Activated CD8-positive, alpha-beta T cell treated with anti-CD3 and anti-CD28 coated beads, Interleukin-2, amount 10 ng/mL, durations not matched to agents 7 days and 5 days (primary cell): ENCODE measurements around the gene FBXO34. TPM values are rescaled to one million over a fixed set of nuclear protein-coding genes. Genes with fewer than 3 reads are reported as not detected.

Source experiments
- ATAC-seq: fragments of 150-1000 bp; cut with Tn5 transposase; one replicate; pipeline ENCODE4 v1.10.0; 2021; ENCODE audit warnings: moderate library complexity
- CTCF ChIA-PET: fragments of 350-600 bp; sonication (Branson Sonifier 250); formaldehyde crosslinking; loops from one replicate; lab custom pipeline; 2021; ENCODE audit warnings: antibody characterized with exemption; lab: Charles Lee
- POLR2A ChIA-PET: fragments of 350-600 bp; sonication (Branson Sonifier 250); formaldehyde crosslinking; loops from one replicate; lab custom pipeline; 2021; ENCODE audit warnings: antibody characterized with exemption; lab: Charles Lee
- DNase-seq: peaks from one replicate; pipeline ENCODE4 v3.0.0-alpha.2; 2020
- H3K27ac Mint-ChIP-seq: one replicate; pipeline ENCODE4 v1.8.0; 2021; ENCODE audit warnings: mild to moderate bottlenecking, mixed read lengths
- H3K27me3 Mint-ChIP-seq: one replicate; pipeline ENCODE4 v1.8.0; 2021; ENCODE audit warnings: low read depth, mixed read lengths
- H3K36me3 Mint-ChIP-seq: one replicate; pipeline ENCODE4 v1.8.0; 2021; ENCODE audit warnings: low read depth, mixed read lengths
- H3K4me1 Mint-ChIP-seq: one replicate; pipeline ENCODE4 v1.8.0; 2021; ENCODE audit warnings: low read depth, mixed read lengths
- H3K4me3 Mint-ChIP-seq: one replicate; pipeline ENCODE4 v1.8.0; 2021; ENCODE audit warnings: mild to moderate bottlenecking, mixed read lengths
- H3K9me3 Mint-ChIP-seq: one replicate; pipeline ENCODE4 v1.8.0; 2022; ENCODE audit warnings: mixed read lengths; ENCODE audit not compliant: insufficient read depth
- total RNA-seq, 2 experiments: library from RNA; stranded (reverse); gene quantifications; one replicate each; pipeline ENCODE4 v1.2.3, GENCODE V29; 2021

FBXO34 gene
- total RNA-seq, 2 experiments from 2014 or later = 17.4 to 18.3 TPM

GRCh38 chr14:55245657-55246268 is 25.5 kb upstream of the FBXO34 start:
- ChIA-PET CTCF (interaction anchor here (0.6 to 3.2 kb wide), 32 partner anchors 9 to 189 kb away, joined by 3 to 22 read pairs (median 4); no protein-coding TSS in a partner anchor), POLR2A (interaction anchor here (0.6 kb wide), 1 partner anchor 275 kb away, joined by 3 read pairs; no protein-coding TSS in a partner anchor)
- H3K4me1 Mint-ChIP-seq = no peaks in the 10 kb centered on the region
- H3K27me3 Mint-ChIP-seq = peaks cover 29% of the 10 kb centered on the region
- no peak overlapping the region for H3K27ac Mint-ChIP-seq
- no peaks in the 10 kb centered on the region for H3K9me3 Mint-ChIP-seq
- no peak overlapping the region for H3K4me3 Mint-ChIP-seq
- ATAC-seq = peak; percentile 42
- H3K36me3 Mint-ChIP-seq = no peaks in the 10 kb centered on the region
- DNase-seq = peak; percentile 41

- POLR2A ChIA-PET = no interaction called here
- ATAC-seq (no peak), DNase-seq (no peak)
- Mint-ChIP-seq H3K4me3 (no peak overlapping the region), H3K27ac (no peak overlapping the region), H3K9me3 (no peaks in the 10 kb centered on the region), H3K36me3 (no peaks in the 10 kb centered on the region), H3K27me3 (peaks cover 25% of the 10 kb centered on the region), H3K4me1 (no peaks in the 10 kb centered on the region)
- CTCF ChIA-PET = interaction anchor here (0.6 kb wide), 1 partner anchor 1106 kb away, joined by 3 read pairs; no protein-coding TSS in a partner anchor
Measured at GRCh38 chr14:55248411-55248810, 22.8 kb upstream of the FBXO34 start.

- CTCF ChIA-PET = interaction anchor here (0.9 to 2.2 kb wide), 3 partner anchors 21 to 195 kb away, joined by 3 to 8 read pairs (median 3); partner anchors contain the start of gene FBXO34
- no peaks in the 10 kb centered on the region for H3K4me1 Mint-ChIP-seq
Measured at GRCh38 chr14:55249423-55249822, 21.8 kb upstream of the FBXO34 start.

GRCh38 chr14:55253276-55253675 is 17.9 kb upstream of the FBXO34 start:
- H3K27ac Mint-ChIP-seq = no peak overlapping the region
- no peak for DNase-seq
- CTCF ChIA-PET = interaction anchor here (1.1 to 1.8 kb wide), 3 partner anchors 10 to 19 kb away, joined by 3 to 7 read pairs (median 3); partner anchors contain the start of gene FBXO34
- no peak overlapping the region for H3K4me3 Mint-ChIP-seq
- POLR2A ChIA-PET = interaction anchor here (0.6 kb wide), 1 partner anchor 68 kb away, joined by 3 read pairs; no protein-coding TSS in a partner anchor
- peaks cover 26% of the 10 kb centered on the region for H3K27me3 Mint-ChIP-seq
- no peaks in the 10 kb centered on the region for H3K4me1 Mint-ChIP-seq
- H3K36me3 Mint-ChIP-seq = no peaks in the 10 kb centered on the region
- ATAC-seq = no peak
- no peaks in the 10 kb centered on the region for H3K9me3 Mint-ChIP-seq

More at GRCh38 chr14:55249423-55249822, 21.8 kb upstream of the FBXO34 start:
- Mint-ChIP-seq H3K4me3 (no peak overlapping the region), H3K27me3 (peaks cover 25% of the 10 kb centered on the region), H3K36me3 (no peaks in the 10 kb centered on the region), H3K9me3 (no peaks in the 10 kb centered on the region), H3K27ac (no peak overlapping the region)
- POLR2A ChIA-PET = no interaction called here
- DNase-seq = no peak
- no peak for ATAC-seq

- ChIA-PET POLR2A (no interaction called here), CTCF (interaction anchor here (1.1 to 1.9 kb wide), 4 partner anchors 9 to 41 kb away, joined by 3 to 6 read pairs (median 4); no protein-coding TSS in a partner anchor)
- H3K27me3 Mint-ChIP-seq = peaks cover 22% of the 10 kb centered on the region
- no peak overlapping the region for H3K27ac Mint-ChIP-seq
- no peaks in the 10 kb centered on the region for H3K36me3 Mint-ChIP-seq
- H3K4me1 Mint-ChIP-seq = no peaks in the 10 kb centered on the region
- ATAC-seq = no peak
- H3K9me3 Mint-ChIP-seq = no peaks in the 10 kb centered on the region
- H3K4me3 Mint-ChIP-seq = no peak overlapping the region
- no peak for DNase-seq
Measured at GRCh38 chr14:55254581-55254980, 16.6 kb upstream of the FBXO34 start.

- ChIA-PET CTCF (interaction anchor here (1.3 to 1.9 kb wide), 3 partner anchors 10 to 99 kb away, joined by 3 to 6 read pairs (median 6); no protein-coding TSS in a partner anchor), POLR2A (no interaction called here)
- no peak overlapping the region for H3K27ac Mint-ChIP-seq
- H3K27me3 Mint-ChIP-seq = peaks cover 22% of the 10 kb centered on the region
- H3K4me3 Mint-ChIP-seq = no peak overlapping the region
- H3K4me1 Mint-ChIP-seq = no peaks in the 10 kb centered on the region
- no peaks in the 10 kb centered on the region for H3K9me3 Mint-ChIP-seq
- DNase-seq = no peak
- no peaks in the 10 kb centered on the region for H3K36me3 Mint-ChIP-seq
- no peak for ATAC-seq
Measured at GRCh38 chr14:55255979-55256378, 15.2 kb upstream of the FBXO34 start.

- Mint-ChIP-seq H3K27ac (no peak overlapping the region), H3K36me3 (no peaks in the 10 kb centered on the region), H3K4me1 (no peaks in the 10 kb centered on the region), H3K4me3 (no peak overlapping the region), H3K9me3 (no peaks in the 10 kb centered on the region), H3K27me3 (peaks cover 22% of the 10 kb centered on the region)
- ATAC-seq = no peak
- no peak for DNase-seq
- POLR2A ChIA-PET = no interaction called here
- CTCF ChIA-PET = interaction anchor here (1.0 to 1.7 kb wide), 4 partner anchors 11 to 98 kb away, joined by 3 to 6 read pairs (median 4); no protein-coding TSS in a partner anchor
Measured at GRCh38 chr14:55256586-55256985, 14.6 kb upstream of the FBXO34 start.

GRCh38 chr14:55265197-55265596 is 6.0 kb upstream of the FBXO34 start:
- POLR2A ChIA-PET = no interaction called here
- H3K9me3 Mint-ChIP-seq = no peaks in the 10 kb centered on the region
- no peak overlapping the region for H3K4me3 Mint-ChIP-seq
- H3K4me1 Mint-ChIP-seq = no peaks in the 10 kb centered on the region
- no peaks in the 10 kb centered on the region for H3K36me3 Mint-ChIP-seq
- ATAC-seq (no peak), DNase-seq (no peak)
- peaks cover 2% of the 10 kb centered on the region for H3K27me3 Mint-ChIP-seq
- no peak overlapping the region for H3K27ac Mint-ChIP-seq
- CTCF ChIA-PET = interaction anchor here (0.7 to 1.0 kb wide), 3 partner anchors 14 to 92 kb away, joined by 3 read pairs; no protein-coding TSS in a partner anchor

- no peak overlapping the region for H3K27ac Mint-ChIP-seq
- peaks cover 17% of the 10 kb centered on the region for H3K4me1 Mint-ChIP-seq
- peaks cover 6% of the 10 kb centered on the region for H3K36me3 Mint-ChIP-seq
- DNase-seq (no peak), ATAC-seq (no peak)
- H3K27me3 Mint-ChIP-seq = no peaks in the 10 kb centered on the region
- ChIA-PET POLR2A (no interaction called here), CTCF (interaction anchor here (0.9 kb wide), 1 partner anchor 149 kb away, joined by 3 read pairs; no protein-coding TSS in a partner anchor)
- H3K4me3 Mint-ChIP-seq = no peak overlapping the region
- no peaks in the 10 kb centered on the region for H3K9me3 Mint-ChIP-seq
Measured at GRCh38 chr14:55267820-55268219, 3.4 kb upstream of the FBXO34 start.

- peak; percentile 47 for ATAC-seq
- H3K4me1 Mint-ChIP-seq = peaks cover 43% of the 10 kb centered on the region
- ChIA-PET POLR2A (interaction anchor here (0.9 to 1.1 kb wide), 3 partner anchors 60 to 101 kb away, joined by 3 to 4 read pairs (median 4); no protein-coding TSS in a partner anchor), CTCF (interaction anchor here (0.6 to 4.8 kb wide), 19 partner anchors 12 to 165 kb away, joined by 3 to 121 read pairs (median 4); no protein-coding TSS in a partner anchor)
- peaks cover 8% of the 10 kb centered on the region for H3K36me3 Mint-ChIP-seq
- no peaks in the 10 kb centered on the region for H3K9me3 Mint-ChIP-seq
- H3K27me3 Mint-ChIP-seq = no peaks in the 10 kb centered on the region
- H3K27ac Mint-ChIP-seq = peak overlapping the region; percentile 97
- peak; percentile 78 for DNase-seq
- H3K4me3 Mint-ChIP-seq = peak overlapping the region; percentile 90
Measured at GRCh38 chr14:55271572-55272298, 514 bp downstream of the FBXO34 start.

GRCh38 chr14:55272387-55272786 is 1.2 kb downstream of the FBXO34 start:
- Mint-ChIP-seq H3K27ac (peak overlapping the region; percentile 97), H3K4me3 (peak overlapping the region; percentile 90), H3K27me3 (no peaks in the 10 kb centered on the region), H3K36me3 (peaks cover 8% of the 10 kb centered on the region), H3K9me3 (no peaks in the 10 kb centered on the region), H3K4me1 (peaks cover 49% of the 10 kb centered on the region)
- ATAC-seq = no peak
- no peak for DNase-seq
- POLR2A ChIA-PET = interaction anchor here (0.6 to 1.1 kb wide), 4 partner anchors 60 to 142 kb away, joined by 3 to 4 read pairs (median 4); no protein-coding TSS in a partner anchor
- CTCF ChIA-PET = interaction anchor here (0.6 to 4.8 kb wide), 14 partner anchors 19 to 165 kb away, joined by 3 to 121 read pairs (median 4); no protein-coding TSS in a partner anchor
